Ishikawa (cell line): ENCODE measurements around the gene NUP50.

Source experiments
- CEBPB ChIP-seq: IDR thresholded peaks from 2 replicates; pipeline ENCODE4 v1.6.1; 2012
- EGR1 ChIP-seq: IDR thresholded peaks from 2 replicates; pipeline ENCODE4 v1.6.1; 2012
- EP300 ChIP-seq: IDR thresholded peaks from 2 replicates; pipeline ENCODE4 v1.6.1; 2012; ENCODE audit warnings: borderline replicate concordance
- FOXM1 ChIP-seq: IDR thresholded peaks from 2 replicates; pipeline ENCODE4 v1.6.1; 2012; ENCODE audit warnings: low read depth, borderline replicate concordance
- NFIC ChIP-seq: IDR thresholded peaks from 2 replicates; pipeline ENCODE4 v1.6.1; 2012
- RAD21 ChIP-seq: IDR thresholded peaks from 2 replicates; pipeline ENCODE4 v1.6.1; 2012; ENCODE audit warnings: low read depth
- TAF1 ChIP-seq: IDR thresholded peaks from 2 replicates; pipeline ENCODE4 v1.6.1; 2012; ENCODE audit warnings: low read depth, mild to moderate bottlenecking
- TEAD4 ChIP-seq: IDR thresholded peaks from 2 replicates; pipeline ENCODE4 v1.6.1; 2012
- YY1 ChIP-seq: IDR thresholded peaks from 2 replicates; pipeline ENCODE4 v1.6.1; 2012; ENCODE audit warnings: low read depth
- ZBTB7A ChIP-seq: IDR thresholded peaks from 2 replicates; pipeline ENCODE4 v1.6.1; 2012; ENCODE audit warnings: low read depth
- TF ChIP-seq, protein P1 (sequence below): IDR thresholded peaks from 2 replicates; pipeline ENCODE4 v1.6.1; 2012
- TF ChIP-seq, protein P2 (sequence below): IDR thresholded peaks from 2 replicates; pipeline ENCODE4 v1.6.1; 2012; ENCODE audit warnings: low read depth, mild to moderate bottlenecking
- TF ChIP-seq, protein P3 (sequence below): IDR thresholded peaks from 2 replicates; pipeline ENCODE4 v1.6.1; 2012

DNA sequence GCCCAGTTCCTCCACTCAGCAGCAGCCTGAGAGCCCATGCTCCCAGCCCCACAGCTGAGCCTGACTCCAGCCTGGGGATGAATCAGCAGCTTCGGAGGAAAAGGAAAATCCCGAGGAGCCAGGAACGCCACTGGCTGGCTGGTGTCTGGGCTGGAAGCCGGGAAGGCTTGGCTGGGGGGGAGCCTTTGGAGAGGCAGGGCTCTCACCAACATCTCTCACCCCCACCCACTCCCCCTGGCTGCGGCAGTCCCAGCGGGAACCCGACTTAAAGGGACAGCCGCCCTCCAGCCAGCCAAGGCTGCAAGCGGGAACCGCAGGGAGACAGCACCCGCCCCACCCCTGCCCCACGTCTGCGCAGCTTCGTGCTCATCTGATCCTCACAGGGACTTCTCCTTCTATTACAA is 48.6 kb downstream of the NUP50 start:
- TF ChIP-seq TAF1 (no peak), ZBTB7A (no peak), EGR1 (no peak), NFIC (no peak), EP300 (no peak), YY1 (no peak), TEAD4 (no peak), RAD21 (no peak), FOXM1 (no peak), CEBPB (no peak)
- TF ChIP-seq, protein P1, sequence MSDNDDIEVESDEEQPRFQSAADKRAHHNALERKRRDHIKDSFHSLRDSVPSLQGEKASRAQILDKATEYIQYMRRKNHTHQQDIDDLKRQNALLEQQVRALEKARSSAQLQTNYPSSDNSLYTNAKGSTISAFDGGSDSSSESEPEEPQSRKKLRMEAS = no peak
- TF ChIP-seq, protein P2, sequence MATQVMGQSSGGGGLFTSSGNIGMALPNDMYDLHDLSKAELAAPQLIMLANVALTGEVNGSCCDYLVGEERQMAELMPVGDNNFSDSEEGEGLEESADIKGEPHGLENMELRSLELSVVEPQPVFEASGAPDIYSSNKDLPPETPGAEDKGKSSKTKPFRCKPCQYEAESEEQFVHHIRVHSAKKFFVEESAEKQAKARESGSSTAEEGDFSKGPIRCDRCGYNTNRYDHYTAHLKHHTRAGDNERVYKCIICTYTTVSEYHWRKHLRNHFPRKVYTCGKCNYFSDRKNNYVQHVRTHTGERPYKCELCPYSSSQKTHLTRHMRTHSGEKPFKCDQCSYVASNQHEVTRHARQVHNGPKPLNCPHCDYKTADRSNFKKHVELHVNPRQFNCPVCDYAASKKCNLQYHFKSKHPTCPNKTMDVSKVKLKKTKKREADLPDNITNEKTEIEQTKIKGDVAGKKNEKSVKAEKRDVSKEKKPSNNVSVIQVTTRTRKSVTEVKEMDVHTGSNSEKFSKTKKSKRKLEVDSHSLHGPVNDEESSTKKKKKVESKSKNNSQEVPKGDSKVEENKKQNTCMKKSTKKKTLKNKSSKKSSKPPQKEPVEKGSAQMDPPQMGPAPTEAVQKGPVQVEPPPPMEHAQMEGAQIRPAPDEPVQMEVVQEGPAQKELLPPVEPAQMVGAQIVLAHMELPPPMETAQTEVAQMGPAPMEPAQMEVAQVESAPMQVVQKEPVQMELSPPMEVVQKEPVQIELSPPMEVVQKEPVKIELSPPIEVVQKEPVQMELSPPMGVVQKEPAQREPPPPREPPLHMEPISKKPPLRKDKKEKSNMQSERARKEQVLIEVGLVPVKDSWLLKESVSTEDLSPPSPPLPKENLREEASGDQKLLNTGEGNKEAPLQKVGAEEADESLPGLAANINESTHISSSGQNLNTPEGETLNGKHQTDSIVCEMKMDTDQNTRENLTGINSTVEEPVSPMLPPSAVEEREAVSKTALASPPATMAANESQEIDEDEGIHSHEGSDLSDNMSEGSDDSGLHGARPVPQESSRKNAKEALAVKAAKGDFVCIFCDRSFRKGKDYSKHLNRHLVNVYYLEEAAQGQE = no peak
- TF ChIP-seq, protein P3, sequence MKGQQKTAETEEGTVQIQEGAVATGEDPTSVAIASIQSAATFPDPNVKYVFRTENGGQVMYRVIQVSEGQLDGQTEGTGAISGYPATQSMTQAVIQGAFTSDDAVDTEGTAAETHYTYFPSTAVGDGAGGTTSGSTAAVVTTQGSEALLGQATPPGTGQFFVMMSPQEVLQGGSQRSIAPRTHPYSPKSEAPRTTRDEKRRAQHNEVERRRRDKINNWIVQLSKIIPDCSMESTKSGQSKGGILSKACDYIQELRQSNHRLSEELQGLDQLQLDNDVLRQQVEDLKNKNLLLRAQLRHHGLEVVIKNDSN = no peak
